H1 (cell line): ENCODE data around the gene PPP1R7. TPM values are rescaled to one million over a fixed set of nuclear protein-coding genes. Genes with fewer than 3 reads are reported as not detected.

Experiments used
- BRCA1 ChIP-seq: IDR thresholded peaks from 2 replicates; pipeline ENCODE4 v1.6.1; 2012; ENCODE audit warnings: low read depth, low read length, improper control_type of control experiment
- CEBPB ChIP-seq: IDR thresholded peaks from 2 replicates; pipeline ENCODE4 v1.6.1; 2012; ENCODE audit warnings: low read depth, low read length
- CHD2 ChIP-seq: IDR thresholded peaks from 2 replicates; pipeline ENCODE4 v1.6.1; 2012; ENCODE audit warnings: low read length, improper control_type of control experiment
- EZH2 ChIP-seq: fragments of 200-600 bp; sonication (generic); IDR thresholded peaks from 2 replicates; pipeline ENCODE4 v1.7.1; 2012; ENCODE audit warnings: low read depth, mild to moderate bottlenecking, moderate library complexity, low read length, inconsistent platforms; ENCODE audit not compliant: severe bottlenecking
- PHF8 ChIP-seq: fragments of 200-600 bp; sonication (generic); conservative IDR thresholded peaks from 2 replicates; pipeline ENCODE4 v1.7.1; 2012; ENCODE audit warnings: low read depth, mild to moderate bottlenecking, inconsistent platforms, low read length, moderate library complexity
- RAD21 ChIP-seq, 2 experiments: IDR thresholded peaks in 1 of 2; conservative IDR thresholded peaks in 1 of 2; 2 replicates each; pipeline ENCODE4 v1.6.1; 2011; ENCODE audit warnings: low read depth in 2 of 2, low read length in 2 of 2, improper control_type of control experiment in 1 of 2, inconsistent platforms in 1 of 2, mild to moderate bottlenecking in 1 of 2, moderate library complexity in 1 of 2
- RFX5 ChIP-seq: IDR thresholded peaks from 2 replicates; pipeline ENCODE4 v1.6.1; 2011; ENCODE audit warnings: low read depth, low read length, improper control_type of control experiment, borderline replicate concordance
- RXRA ChIP-seq: IDR thresholded peaks from 2 replicates; pipeline ENCODE4 v1.6.1; 2011; ENCODE audit warnings: low read depth, mild to moderate bottlenecking, low read length, moderate library complexity; ENCODE audit not compliant: insufficient read depth
- SP4 ChIP-seq: IDR thresholded peaks from 2 replicates; pipeline ENCODE4 v1.6.1; 2012; ENCODE audit warnings: low read length, inconsistent platforms
- TCF12 ChIP-seq: IDR thresholded peaks from 2 replicates; pipeline ENCODE4 v1.6.1; 2011; ENCODE audit warnings: low read depth, mild to moderate bottlenecking, low read length
- polyA plus RNA-seq, 7 experiments: library from polyadenylated mRNA; depleted of rRNA in 3 of 7; stranded (reverse) in 5 of 7; unstranded in 2 of 7; fragments of >200 nt in 5 of 7; fragments of 200-250 nt in 2 of 7; gene quantifications; 1 replicate in 5 of 7; 2 replicates in 1 of 7; 4 replicates in 1 of 7; pipeline versions ENCODE4 v1.2.1 to v1.2.3, GENCODE V29; 2011 to 2013; ENCODE audit warnings: missing spikeins in 2 of 7, mixed read lengths in 2 of 7
- total RNA-seq: library from RNA; stranded (reverse); fragmentation: NEBNext Ultra II Directional; extraction: Animal tissue kit (Norgen Biotek cat#: 25700); gene quantifications from 2 replicates; pipeline ENCODE4 v1.2.1, GENCODE V29; 2021
- TF ChIP-seq, protein P1 (sequence below): fragments of 300-600 bp; sonication (generic); IDR thresholded peaks from 2 replicates; pipeline ENCODE4 v1.7.1; 2012; ENCODE audit warnings: low read length, moderate library complexity, mild to moderate bottlenecking, inconsistent platforms; ENCODE audit not compliant: insufficient replicate concordance
- TF ChIP-seq, protein P2 (sequence below): IDR thresholded peaks from 2 replicates; pipeline ENCODE4 v1.6.1; 2011; ENCODE audit warnings: low read length, improper control_type of control experiment

The PPP1R7 gene
- total and polyA plus RNA-seq, 2 of the 8 experiments (the other 6 are each of a cell fraction or from before 2014, with no cell fraction given): 22.2 to 64.0 TPM

DNA sequence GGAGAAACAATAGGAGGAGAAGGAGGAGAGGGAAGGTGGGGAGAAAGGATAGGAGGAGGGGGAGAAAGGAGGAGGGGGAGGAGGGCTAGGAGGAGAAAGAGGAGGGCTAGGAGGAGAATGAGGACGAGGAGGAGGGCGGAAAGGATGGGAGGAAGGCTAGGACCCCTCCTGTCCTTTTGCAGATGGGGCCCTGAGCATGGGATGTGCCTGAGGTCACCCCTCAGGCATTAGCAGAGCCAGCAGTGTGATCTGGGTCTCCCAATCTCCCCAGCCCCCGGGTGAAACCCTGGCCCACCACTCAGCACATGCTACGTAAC, 37.6 kb downstream of the PPP1R7 start (continued):
- TF ChIP-seq, protein P1, sequence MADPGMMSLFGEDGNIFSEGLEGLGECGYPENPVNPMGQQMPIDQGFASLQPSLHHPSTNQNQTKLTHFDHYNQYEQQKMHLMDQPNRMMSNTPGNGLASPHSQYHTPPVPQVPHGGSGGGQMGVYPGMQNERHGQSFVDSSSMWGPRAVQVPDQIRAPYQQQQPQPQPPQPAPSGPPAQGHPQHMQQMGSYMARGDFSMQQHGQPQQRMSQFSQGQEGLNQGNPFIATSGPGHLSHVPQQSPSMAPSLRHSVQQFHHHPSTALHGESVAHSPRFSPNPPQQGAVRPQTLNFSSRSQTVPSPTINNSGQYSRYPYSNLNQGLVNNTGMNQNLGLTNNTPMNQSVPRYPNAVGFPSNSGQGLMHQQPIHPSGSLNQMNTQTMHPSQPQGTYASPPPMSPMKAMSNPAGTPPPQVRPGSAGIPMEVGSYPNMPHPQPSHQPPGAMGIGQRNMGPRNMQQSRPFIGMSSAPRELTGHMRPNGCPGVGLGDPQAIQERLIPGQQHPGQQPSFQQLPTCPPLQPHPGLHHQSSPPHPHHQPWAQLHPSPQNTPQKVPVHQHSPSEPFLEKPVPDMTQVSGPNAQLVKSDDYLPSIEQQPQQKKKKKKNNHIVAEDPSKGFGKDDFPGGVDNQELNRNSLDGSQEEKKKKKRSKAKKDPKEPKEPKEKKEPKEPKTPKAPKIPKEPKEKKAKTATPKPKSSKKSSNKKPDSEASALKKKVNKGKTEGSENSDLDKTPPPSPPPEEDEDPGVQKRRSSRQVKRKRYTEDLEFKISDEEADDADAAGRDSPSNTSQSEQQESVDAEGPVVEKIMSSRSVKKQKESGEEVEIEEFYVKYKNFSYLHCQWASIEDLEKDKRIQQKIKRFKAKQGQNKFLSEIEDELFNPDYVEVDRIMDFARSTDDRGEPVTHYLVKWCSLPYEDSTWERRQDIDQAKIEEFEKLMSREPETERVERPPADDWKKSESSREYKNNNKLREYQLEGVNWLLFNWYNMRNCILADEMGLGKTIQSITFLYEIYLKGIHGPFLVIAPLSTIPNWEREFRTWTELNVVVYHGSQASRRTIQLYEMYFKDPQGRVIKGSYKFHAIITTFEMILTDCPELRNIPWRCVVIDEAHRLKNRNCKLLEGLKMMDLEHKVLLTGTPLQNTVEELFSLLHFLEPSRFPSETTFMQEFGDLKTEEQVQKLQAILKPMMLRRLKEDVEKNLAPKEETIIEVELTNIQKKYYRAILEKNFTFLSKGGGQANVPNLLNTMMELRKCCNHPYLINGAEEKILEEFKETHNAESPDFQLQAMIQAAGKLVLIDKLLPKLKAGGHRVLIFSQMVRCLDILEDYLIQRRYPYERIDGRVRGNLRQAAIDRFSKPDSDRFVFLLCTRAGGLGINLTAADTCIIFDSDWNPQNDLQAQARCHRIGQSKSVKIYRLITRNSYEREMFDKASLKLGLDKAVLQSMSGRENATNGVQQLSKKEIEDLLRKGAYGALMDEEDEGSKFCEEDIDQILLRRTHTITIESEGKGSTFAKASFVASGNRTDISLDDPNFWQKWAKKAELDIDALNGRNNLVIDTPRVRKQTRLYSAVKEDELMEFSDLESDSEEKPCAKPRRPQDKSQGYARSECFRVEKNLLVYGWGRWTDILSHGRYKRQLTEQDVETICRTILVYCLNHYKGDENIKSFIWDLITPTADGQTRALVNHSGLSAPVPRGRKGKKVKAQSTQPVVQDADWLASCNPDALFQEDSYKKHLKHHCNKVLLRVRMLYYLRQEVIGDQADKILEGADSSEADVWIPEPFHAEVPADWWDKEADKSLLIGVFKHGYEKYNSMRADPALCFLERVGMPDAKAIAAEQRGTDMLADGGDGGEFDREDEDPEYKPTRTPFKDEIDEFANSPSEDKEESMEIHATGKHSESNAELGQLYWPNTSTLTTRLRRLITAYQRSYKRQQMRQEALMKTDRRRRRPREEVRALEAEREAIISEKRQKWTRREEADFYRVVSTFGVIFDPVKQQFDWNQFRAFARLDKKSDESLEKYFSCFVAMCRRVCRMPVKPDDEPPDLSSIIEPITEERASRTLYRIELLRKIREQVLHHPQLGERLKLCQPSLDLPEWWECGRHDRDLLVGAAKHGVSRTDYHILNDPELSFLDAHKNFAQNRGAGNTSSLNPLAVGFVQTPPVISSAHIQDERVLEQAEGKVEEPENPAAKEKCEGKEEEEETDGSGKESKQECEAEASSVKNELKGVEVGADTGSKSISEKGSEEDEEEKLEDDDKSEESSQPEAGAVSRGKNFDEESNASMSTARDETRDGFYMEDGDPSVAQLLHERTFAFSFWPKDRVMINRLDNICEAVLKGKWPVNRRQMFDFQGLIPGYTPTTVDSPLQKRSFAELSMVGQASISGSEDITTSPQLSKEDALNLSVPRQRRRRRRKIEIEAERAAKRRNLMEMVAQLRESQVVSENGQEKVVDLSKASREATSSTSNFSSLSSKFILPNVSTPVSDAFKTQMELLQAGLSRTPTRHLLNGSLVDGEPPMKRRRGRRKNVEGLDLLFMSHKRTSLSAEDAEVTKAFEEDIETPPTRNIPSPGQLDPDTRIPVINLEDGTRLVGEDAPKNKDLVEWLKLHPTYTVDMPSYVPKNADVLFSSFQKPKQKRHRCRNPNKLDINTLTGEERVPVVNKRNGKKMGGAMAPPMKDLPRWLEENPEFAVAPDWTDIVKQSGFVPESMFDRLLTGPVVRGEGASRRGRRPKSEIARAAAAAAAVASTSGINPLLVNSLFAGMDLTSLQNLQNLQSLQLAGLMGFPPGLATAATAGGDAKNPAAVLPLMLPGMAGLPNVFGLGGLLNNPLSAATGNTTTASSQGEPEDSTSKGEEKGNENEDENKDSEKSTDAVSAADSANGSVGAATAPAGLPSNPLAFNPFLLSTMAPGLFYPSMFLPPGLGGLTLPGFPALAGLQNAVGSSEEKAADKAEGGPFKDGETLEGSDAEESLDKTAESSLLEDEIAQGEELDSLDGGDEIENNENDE: no peak
- TF ChIP-seq RAD21 (IDR thresholded peaks at IDR 0.05 in 1 of 2, conservative IDR thresholded peaks at IDR 0.05 in 1 of 2; ENCODE audit: low read depth in 2 of 2, low read length in 2 of 2): no peak
- TF ChIP-seq TCF12: no peak
- TF ChIP-seq CEBPB: no peak
- no peak for TF ChIP-seq CHD2
- TF ChIP-seq, protein P2, sequence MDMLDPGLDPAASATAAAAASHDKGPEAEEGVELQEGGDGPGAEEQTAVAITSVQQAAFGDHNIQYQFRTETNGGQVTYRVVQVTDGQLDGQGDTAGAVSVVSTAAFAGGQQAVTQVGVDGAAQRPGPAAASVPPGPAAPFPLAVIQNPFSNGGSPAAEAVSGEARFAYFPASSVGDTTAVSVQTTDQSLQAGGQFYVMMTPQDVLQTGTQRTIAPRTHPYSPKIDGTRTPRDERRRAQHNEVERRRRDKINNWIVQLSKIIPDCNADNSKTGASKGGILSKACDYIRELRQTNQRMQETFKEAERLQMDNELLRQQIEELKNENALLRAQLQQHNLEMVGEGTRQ: no peak
- no peak for TF ChIP-seq RFX5
- no peak for TF ChIP-seq RXRA
- TF ChIP-seq PHF8: no peak
- no peak for TF ChIP-seq SP4
- TF ChIP-seq EZH2: no peak
- no peak for TF ChIP-seq BRCA1
